HEK293 (cell line): ENCODE measurements around the gene LAMA2.

Experiments used
- CTCF ChIP-seq: fragments of 450-650 bp; formaldehyde crosslinking; IDR thresholded peaks from 2 replicates; pipeline ENCODE4 v1.5.1; 2016; ENCODE audit warnings: missing biosample characterization, missing genetic modification characterization
- PRDM10 ChIP-seq: fragments of 450-650 bp; formaldehyde crosslinking; IDR thresholded peaks from 2 replicates; pipeline ENCODE4 v1.5.1; 2016; ENCODE audit warnings: missing biosample characterization, missing genetic modification characterization
- TSHZ1 ChIP-seq: fragments of 450-650 bp; formaldehyde crosslinking; IDR thresholded peaks from 2 replicates; pipeline ENCODE4 v1.5.1; 2016; ENCODE audit warnings: missing biosample characterization, missing genetic modification characterization, borderline replicate concordance
- ZNF157 ChIP-seq: fragments of 450-650 bp; formaldehyde crosslinking; IDR thresholded peaks from 2 replicates; pipeline ENCODE4 v1.5.1; 2016; ENCODE audit warnings: missing biosample characterization, missing genetic modification characterization
- ZNF19 ChIP-seq: fragments of 450-650 bp; formaldehyde crosslinking; IDR thresholded peaks from 2 replicates; pipeline ENCODE4; 2016; ENCODE audit warnings: missing biosample characterization, missing genetic modification characterization, low read depth
- ZNF366 ChIP-seq: fragments of 450-650 bp; formaldehyde crosslinking; conservative IDR thresholded peaks from 2 replicates; pipeline ENCODE4 v1.5.1; 2016; ENCODE audit warnings: missing biosample characterization, missing genetic modification characterization
- ZNF596 ChIP-seq: fragments of 450-650 bp; IDR thresholded peaks from 2 replicates; pipeline ENCODE4 v1.5.0; 2018; ENCODE audit warnings: missing biosample characterization, mild to moderate bottlenecking, missing genetic modification characterization, moderate library complexity
- ZSCAN30 ChIP-seq: fragments of 450-650 bp; IDR thresholded peaks from 2 replicates; pipeline ENCODE4 v1.5.1; 2018; ENCODE audit warnings: missing biosample characterization, mild to moderate bottlenecking, missing genetic modification characterization, moderate library complexity

- TF ChIP-seq PRDM10 (tag by site-specific recombination) = no peak
- TF ChIP-seq CTCF (tag by site-specific recombination) = no peak
- no peak for TF ChIP-seq ZNF596 (tag by site-specific recombination)
- no peak for TF ChIP-seq ZNF157 (tag by site-specific recombination)
- no peak for TF ChIP-seq ZSCAN30 (tag by site-specific recombination)
- no peak for TF ChIP-seq ZNF19
- no peak for TF ChIP-seq ZNF366
- no peak for TF ChIP-seq TSHZ1 (tag by site-specific recombination)
Observed at GRCh38 chr6:129130959-129131681, 248.2 kb downstream of the LAMA2 start.
